ENCODE results near the gene RUBCN.

RUBCN gene

GRCh38 chr3:197736491-197737318, at the start of gene RUBCN:
TSS of gene RUBCN (minus strand) at chr3:197736904. CDS start at chr3:197736719, 185 bp downstream.
- DNase-seq: peak; percentile 92

GRCh38 chr3:197784019-197784585, 47.4 kb upstream of the RUBCN start:
- no peak for DNase-seq

DNA sequence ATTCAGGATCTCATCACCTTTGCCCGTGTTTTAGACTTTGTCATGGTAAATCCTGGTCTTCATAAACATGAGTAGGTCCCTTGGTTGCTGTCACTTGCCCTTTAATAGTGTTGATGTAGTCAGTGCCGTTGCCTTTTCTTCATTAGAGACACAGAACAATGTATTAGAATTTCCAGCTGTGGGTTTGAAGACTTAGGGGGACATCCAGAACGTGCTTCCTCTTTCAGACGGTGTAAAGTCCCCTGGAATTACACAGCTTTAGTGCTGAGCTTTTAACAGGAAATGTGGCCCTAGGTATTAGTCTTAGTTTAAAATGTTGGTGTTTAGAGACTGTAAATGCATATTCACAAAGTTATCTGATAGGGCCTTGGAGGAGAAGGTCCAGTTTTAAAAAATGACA, 45.5 kb upstream of the RUBCN start:
- DNase-seq: no peak

DNA sequence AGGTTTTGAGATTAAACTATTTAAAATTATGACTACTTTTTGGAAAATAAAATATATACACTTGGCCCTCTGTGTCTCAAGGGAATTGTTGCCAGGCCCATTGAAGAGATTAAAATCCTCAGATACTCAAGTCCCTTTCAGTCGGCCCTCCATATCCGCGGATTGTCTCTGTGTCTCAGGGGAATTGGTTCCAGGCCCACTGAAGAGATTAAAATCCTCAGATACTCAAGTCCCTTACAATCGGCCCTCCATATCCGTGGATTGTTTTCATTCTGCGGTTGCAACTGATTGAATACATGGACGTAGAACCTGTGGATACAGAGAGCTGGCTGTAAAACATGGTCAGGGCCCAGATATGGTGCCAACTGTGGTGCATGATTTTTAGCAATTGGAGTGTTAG, 38.6 kb upstream of the RUBCN start:
- DNase-seq: no peak

DNA sequence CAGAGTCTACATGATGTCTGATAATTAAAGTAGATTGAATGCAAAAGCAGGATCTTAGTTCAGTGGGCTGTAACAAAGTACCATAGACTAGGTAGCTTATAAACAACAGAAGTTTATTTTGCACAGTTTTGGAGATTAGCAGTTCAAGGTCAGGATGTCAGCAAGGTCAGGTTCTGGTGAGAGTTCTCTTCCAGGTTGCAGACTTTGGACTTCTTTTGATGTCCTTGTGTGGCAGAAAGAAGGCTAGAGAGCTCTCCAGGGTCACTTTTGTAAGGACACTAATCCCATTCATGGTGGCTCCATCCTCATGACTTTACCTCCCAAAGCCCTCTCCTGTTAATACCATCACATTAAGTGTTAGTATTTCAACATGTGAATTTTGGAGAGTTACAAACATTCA, 25.1 kb upstream of the RUBCN start:
- DNase-seq: no peak

- no peak for DNase-seq
Observed at GRCh38 chr3:197758512-197758911, 21.8 kb upstream of the RUBCN start.

- DNase-seq: no peak
Observed at GRCh38 chr3:197756704-197757103, 20.0 kb upstream of the RUBCN start.

DNA sequence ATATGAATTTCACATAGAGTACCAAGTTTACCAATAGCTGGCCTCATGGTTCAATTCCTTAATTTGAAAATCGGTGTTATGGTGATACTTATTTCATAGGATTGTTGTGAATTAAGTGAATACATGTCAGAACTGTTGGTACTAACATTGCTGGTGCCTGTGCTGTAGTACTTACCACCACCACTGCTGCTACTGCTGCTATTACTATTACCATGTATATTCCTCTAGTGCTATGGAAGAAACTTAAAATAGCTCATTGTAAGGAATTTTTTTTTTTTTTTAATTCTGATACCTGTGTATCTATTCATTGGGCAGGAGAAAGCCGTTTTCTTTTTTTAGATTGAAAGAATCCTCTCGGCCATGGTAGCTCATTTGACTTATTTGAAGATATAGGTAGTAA, 16.6 kb upstream of the RUBCN start:
- no peak for DNase-seq

DNA sequence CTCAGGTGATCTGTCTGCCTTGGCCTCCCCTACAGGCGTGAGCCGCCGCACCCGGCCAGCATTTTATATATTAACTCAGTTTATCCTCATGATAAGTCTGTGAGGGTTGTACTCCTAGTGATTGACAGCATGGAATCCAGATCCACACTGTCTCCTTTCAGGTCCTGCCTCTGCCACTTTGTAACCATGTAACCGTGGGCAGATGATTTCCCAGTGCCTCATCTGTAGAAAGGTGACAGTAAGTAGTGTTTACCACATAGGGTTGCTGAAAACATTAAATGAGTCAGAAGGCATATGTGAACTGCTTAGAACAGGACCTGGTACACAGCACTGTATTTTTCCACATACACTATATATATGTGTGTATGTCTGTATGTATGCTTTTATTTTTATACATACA, 15.4 kb upstream of the RUBCN start:
- no peak for DNase-seq

- no peak for DNase-seq
Observed at GRCh38 chr3:197750858-197751737, 14.4 kb upstream of the RUBCN start.

- no peak for DNase-seq
Observed at GRCh38 chr3:197750396-197750831, 13.7 kb upstream of the RUBCN start.

DNA sequence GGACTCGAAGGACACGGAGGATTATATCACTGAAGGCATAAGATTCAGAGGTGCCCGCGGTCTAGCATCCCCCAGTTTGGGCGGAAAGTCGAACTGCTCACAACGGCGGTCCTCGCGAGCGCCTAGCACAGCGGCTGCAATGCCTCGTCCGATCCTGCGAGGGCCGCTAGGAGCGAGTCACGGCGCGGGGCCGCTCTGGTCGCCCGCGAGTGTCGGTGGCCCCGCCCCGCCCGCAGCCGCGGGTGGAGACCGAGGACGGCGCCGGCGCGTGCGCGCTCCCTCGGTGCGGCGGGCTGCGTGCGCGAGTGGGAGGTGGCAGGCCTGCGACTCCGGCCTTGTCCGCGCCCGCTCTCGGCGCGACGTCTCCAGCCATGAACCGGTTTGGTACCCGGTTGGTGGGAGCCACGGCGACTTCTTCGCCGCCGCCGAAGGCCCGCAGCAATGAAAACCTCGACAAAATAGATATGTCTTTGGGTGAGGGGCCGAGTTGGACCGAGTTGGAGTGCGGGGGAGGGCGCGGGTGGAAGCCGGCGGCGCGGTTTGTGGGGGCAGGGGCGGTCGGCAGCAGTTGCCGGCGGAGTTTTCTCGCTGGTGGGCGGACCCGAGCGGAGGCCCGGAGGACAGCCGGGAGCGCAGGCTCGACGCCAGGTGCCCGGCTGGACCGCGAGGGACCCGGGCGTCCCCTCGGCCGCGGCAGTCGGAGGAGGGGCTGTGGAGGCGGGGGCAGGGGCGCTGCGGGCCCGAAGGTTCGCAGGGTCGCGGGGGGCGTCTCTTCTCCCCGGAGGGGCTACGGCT, 13.1 kb upstream of the RUBCN start, which contains the start of gene FYTTD1:
Gene FYTTD1, plus strand, starts transcription at position 283 of the 795 bp plus-strand sequence. Its CDS starts 89 bp downstream, at position 372.
- peak; percentile 84 for DNase-seq

DNA sequence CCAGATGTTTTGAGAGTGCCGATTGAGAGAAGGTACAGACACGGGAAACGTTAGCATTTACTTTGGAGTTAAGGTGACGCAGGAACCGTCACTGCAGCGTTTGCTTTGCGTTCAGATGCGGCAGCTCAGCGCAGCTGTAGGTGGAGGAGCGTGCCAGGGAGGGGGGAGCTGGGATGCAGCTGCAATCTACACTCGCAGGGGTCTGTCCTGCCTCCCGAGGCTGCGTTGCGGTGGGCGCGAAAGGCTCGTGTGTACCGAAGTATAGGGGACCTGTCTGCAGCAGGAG, 12.6 kb upstream of the RUBCN start:
- DNase-seq: no peak

- no peak for DNase-seq
Observed at GRCh38 chr3:197748597-197749314, 12.1 kb upstream of the RUBCN start.

DNA sequence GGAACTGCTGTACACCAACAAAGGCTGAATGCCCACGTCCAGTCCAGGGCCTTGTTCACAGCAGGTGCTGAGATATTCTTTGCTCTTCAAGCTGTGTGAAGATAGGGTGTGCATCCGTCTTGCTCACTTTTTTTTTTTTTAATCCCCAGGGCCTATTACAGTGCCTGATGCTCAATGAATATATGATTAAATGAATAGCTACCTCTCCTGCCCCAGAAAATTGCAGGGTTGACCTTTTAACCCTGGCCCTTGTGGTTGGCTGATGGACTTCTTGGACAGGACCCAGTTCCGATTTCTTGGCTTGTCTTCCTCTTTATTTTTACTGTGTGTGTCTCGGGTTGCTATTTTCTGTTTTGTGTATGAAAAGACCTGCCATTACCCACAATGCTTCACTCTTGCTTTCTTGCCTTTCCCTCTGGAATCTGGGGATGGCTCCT, 10.1 kb upstream of the RUBCN start:
- no peak for DNase-seq

DNA sequence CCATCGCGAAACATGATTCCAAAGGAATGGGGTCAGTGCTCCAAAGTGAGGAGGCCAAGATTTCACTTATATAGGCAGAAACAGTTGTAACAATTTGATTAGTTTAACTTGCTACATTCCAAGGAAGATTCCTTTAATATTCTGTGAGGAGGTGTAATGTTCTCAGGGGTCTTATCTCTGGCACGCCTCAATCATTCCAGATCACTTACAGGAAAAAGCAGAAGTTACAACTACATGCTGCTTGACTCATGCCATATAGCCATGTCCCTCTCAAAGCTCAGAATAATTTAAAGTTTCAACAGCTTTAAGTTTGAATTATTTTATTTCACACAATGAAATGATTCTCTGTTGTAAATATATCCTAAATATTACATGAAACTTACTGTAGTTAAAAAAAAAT, 9.5 kb upstream of the RUBCN start:
- no peak for DNase-seq

DNA sequence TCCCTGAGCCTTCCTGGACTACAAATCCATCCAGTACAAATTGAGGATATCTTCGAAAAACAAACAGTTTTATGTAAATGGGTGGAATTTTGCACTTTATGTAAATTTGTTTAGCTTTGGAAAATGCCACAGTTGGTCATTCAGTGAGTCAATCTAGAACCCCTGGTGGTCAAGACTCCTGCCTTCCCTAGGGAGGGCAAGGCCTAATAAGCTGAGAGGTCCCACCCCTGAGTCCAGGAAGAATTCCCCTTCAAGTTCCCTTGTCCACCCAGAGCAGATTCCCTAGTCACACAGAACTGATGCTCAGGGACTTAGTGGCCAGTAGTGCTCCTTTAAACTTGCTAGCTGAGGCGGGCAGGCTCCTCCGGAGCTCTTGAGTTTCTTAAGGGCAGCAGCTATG, 6.1 kb upstream of the RUBCN start:
- no peak for DNase-seq

DNA sequence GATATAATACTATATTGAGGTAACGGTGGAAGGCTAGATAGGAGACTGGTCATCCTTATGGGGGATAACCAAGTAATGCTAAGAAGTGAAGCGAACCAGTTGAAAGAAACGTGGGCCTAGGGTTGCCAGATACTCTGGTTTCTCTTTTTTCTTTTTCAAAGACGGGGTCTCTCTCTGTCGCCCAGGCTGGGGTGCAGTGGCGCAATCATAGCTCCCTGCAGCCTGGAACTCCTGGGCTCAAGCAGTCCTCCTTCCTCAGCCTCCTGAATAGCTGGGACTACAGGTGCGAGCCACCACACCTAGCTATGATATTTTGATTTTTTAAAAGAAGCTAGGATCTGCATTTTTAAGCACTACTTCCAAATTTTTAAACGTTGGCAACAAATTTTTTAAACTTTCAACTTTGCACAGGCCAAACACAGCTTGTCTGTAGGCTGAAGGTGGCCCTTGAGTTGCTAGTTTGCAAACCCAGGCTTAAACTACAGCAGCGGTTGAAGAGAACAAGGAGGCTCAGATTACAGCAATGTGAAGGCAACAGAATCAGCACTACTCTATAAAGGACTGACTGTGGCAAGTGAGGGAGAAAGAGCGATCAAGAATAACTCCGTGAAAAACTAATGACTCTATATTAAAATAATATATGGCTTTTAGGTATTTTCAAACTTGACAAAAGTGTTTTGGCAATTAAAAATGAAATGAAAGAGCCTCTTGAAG, 1.2 kb upstream of the RUBCN start:
- no peak for DNase-seq

DNA sequence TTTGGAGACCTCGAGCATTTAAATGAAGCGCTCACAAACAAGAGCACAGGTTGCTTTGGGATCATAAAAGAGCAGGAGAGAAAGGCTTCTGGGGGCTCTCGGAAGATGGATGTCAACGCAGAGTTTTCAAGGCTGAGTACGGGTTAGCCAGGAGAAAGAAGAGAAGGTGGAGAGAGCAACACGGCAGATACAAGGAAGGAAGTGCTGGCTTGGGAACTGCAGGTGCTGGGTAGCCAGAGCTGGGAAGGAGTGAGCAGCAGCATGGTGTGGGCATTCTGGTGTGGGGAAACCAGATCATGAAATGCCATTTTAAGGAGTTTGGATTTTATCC, 580 bp upstream of the RUBCN start:
- DNase-seq: no peak

- DNase-seq: no peak
Observed at GRCh38 chr3:197736010-197736490, 654 bp downstream of the RUBCN start.

DNA sequence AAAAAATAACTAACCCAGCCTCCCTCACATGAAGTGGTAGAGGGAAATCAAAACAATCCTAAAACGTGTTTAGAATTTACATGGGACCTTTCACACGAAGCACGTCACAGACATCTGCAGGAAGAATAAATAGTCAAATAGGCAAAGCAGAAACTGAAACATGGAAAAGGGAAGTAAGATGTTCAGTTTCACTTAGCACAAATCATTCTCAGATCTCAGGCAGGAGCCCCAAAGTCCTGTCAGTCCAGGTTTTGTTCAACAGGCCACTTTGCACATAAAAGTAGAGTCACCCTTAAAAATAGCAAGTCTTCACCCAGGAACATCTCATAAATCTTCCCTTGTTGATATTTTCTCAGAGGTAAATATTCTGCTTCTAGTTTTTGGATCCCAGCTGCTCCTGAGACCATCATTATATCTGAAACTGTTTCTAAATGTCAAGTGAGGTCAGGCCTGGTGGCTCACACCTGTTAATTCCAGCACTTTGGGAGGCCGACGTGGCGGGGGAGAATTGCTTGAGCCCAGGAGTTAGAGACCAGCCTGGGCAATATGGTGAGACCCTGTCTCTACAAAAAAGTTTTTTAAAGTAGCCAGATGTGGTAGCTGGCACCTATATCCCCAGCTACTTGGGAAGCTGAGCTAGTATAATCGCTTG, 1.9 kb downstream of the RUBCN start:
- DNase-seq: no peak

Measured in GOT3 (cell line).